OCI-LY3 (cell line): ENCODE data around the gene D2HGDH.
A peak's percentile ranks its signal among the peaks of the same experiment; 100 is the strongest.
"Not testable (repeated sequence)": the region's sequence is repeated elsewhere in the genome, so short reads cannot be mapped to it uniquely, and the experiment has no call there.

ENCODE experiments used
- H2AFZ ChIP-seq: fragments of 200-600, 300-600 bp; shearing (Covaris generic); 2 replicates; pipeline ENCODE4 v1.6.0; 2014; ENCODE audit warnings: antibody characterized with exemption, low read depth, low read length
- H3K27ac ChIP-seq: fragments of 200-600, 300-600 bp; sonication (generic); 2 replicates; pipeline ENCODE4 v1.5.1; 2014; ENCODE audit warnings: mild to moderate bottlenecking, low read length, moderate library complexity, mixed read lengths
- H3K27me3 ChIP-seq: fragments of 200-600, 300-600 bp; sonication (generic); 2 replicates; pipeline ENCODE4 v1.6.1; 2014; ENCODE audit warnings: low read depth, low read length, mixed read lengths
- H3K36me3 ChIP-seq: fragments of 200-600, 300-600 bp; sonication (generic); replicated peaks from 2 replicates; pipeline ENCODE3; 2014; ENCODE audit warnings: low read depth, low read length, mixed read lengths
- H3K4me1 ChIP-seq: fragments of 300-600, 200-600 bp; sonication (generic); 2 replicates; pipeline ENCODE4 v1.6.1; 2014; ENCODE audit warnings: low read length, mixed read lengths
- H3K4me2 ChIP-seq: fragments of 200-600, 300-600 bp; sonication (generic); 2 replicates; pipeline ENCODE4 v1.6.1; 2014; ENCODE audit warnings: low read length, mixed read lengths
- H3K4me3 ChIP-seq: fragments of 300-600, 200-600 bp; sonication (generic); 2 replicates; pipeline ENCODE4 v1.5.1; 2014; ENCODE audit warnings: antibody characterized with exemption, mild to moderate bottlenecking, low read length, moderate library complexity
- H3K79me2 ChIP-seq: fragments of 300-600, 200-600 bp; shearing (Covaris generic); 2 replicates; pipeline ENCODE4 v1.6.1; 2014; ENCODE audit warnings: mild to moderate bottlenecking, low read length, mixed read lengths
- H3K9ac ChIP-seq: fragments of 300-600, 200-600 bp; shearing (Covaris generic); 2 replicates; pipeline ENCODE4 v1.6.0; 2014; ENCODE audit warnings: mild to moderate bottlenecking, low read length, moderate library complexity
- H3K9me3 ChIP-seq: fragments of 200-600, 300-600 bp; shearing (Covaris generic); 2 replicates; pipeline ENCODE4 v1.6.1; 2014; ENCODE audit warnings: low read length, mixed read lengths; ENCODE audit not compliant: insufficient read depth
- H4K20me1 ChIP-seq: fragments of 200-600, 300-600 bp; sonication (generic); 2 replicates; pipeline ENCODE4 v1.6.1; 2016; ENCODE audit warnings: low read length, mixed read lengths; ENCODE audit not compliant: insufficient read depth
- EZH2phosphoT487 ChIP-seq: fragments of 200-600 bp; shearing (Covaris generic); IDR thresholded peaks from 2 replicates; pipeline ENCODE4 v1.6.1; 2018; ENCODE audit warnings: antibody characterized with exemption, mixed run types, low read depth
- TF ChIP-seq, protein P1 (sequence below): fragments of 200-600, 300-600 bp; sonication (generic); IDR thresholded peaks from 2 replicates; pipeline ENCODE4 v1.5.1; 2014; ENCODE audit warnings: antibody characterized with exemption, low read length, low read depth

D2HGDH gene

DNA sequence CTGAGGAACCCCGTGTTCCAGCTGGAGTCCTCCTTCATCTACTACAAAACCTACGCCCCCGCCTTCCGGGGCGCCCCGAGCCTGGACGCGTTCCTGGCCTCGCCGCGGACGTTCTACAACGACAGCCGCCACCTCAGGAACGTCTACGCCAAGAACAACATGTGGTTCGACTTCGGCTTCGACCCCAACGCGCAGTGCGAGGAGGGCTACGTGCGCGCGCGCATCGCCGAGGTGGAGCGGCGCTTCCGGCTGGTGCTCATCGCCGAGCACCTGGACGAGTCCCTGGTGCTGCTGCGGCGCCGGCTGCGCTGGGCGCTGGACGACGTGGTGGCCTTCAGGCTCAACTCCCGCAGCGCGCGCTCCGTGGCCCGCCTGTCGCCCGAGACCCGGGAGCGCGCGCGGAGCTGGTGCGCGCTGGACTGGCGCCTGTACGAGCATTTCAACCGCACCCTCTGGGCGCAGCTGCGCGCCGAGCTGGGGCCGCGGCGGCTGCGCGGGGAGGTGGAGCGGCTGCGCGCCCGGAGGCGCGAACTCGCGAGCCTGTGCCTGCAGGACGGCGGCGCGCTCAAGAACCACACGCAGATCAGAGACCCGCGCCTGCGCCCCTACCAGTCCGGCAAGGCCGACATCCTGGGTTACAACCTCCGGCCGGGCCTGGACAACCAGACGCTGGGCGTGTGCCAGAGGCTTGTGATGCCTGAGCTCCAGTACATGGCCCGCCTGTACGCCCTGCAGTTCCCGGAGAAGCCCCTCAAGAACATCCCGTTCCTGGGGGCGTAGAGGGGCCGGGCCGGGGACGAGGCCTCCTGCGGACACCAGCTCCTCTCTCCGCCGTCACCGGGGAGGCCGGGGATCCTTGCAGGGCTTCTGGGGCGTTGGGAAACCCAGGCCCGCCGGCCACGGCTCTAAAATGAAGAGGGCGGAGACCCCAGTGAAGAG is 69.2 kb downstream of the D2HGDH start:
- peak overlapping the region; percentile 67 for H3K4me3 ChIP-seq
- TF ChIP-seq, protein P1, sequence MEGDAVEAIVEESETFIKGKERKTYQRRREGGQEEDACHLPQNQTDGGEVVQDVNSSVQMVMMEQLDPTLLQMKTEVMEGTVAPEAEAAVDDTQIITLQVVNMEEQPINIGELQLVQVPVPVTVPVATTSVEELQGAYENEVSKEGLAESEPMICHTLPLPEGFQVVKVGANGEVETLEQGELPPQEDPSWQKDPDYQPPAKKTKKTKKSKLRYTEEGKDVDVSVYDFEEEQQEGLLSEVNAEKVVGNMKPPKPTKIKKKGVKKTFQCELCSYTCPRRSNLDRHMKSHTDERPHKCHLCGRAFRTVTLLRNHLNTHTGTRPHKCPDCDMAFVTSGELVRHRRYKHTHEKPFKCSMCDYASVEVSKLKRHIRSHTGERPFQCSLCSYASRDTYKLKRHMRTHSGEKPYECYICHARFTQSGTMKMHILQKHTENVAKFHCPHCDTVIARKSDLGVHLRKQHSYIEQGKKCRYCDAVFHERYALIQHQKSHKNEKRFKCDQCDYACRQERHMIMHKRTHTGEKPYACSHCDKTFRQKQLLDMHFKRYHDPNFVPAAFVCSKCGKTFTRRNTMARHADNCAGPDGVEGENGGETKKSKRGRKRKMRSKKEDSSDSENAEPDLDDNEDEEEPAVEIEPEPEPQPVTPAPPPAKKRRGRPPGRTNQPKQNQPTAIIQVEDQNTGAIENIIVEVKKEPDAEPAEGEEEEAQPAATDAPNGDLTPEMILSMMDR, result no peak
- no peak for TF ChIP-seq EZH2phosphoT487
- H3K27me3 ChIP-seq, result peaks cover 14% of the 10 kb centered on the region
- H2AFZ ChIP-seq, result no peak overlapping the region; the same call in 1 of the 2 replicates
- H3K36me3 ChIP-seq, result no peaks in the 10 kb centered on the region
- no peak overlapping the region for H3K27ac ChIP-seq
- H3K4me1 ChIP-seq, result peaks cover 11% of the 10 kb centered on the region
- H4K20me1 ChIP-seq, result no peaks in the 10 kb centered on the region
- H3K9ac ChIP-seq, result no peak overlapping the region
- no peaks in the 10 kb centered on the region for H3K9me3 ChIP-seq
- peak overlapping the region; percentile 80 for H3K4me2 ChIP-seq
- H3K79me2 ChIP-seq, result no peaks in the 10 kb centered on the region

DNA sequence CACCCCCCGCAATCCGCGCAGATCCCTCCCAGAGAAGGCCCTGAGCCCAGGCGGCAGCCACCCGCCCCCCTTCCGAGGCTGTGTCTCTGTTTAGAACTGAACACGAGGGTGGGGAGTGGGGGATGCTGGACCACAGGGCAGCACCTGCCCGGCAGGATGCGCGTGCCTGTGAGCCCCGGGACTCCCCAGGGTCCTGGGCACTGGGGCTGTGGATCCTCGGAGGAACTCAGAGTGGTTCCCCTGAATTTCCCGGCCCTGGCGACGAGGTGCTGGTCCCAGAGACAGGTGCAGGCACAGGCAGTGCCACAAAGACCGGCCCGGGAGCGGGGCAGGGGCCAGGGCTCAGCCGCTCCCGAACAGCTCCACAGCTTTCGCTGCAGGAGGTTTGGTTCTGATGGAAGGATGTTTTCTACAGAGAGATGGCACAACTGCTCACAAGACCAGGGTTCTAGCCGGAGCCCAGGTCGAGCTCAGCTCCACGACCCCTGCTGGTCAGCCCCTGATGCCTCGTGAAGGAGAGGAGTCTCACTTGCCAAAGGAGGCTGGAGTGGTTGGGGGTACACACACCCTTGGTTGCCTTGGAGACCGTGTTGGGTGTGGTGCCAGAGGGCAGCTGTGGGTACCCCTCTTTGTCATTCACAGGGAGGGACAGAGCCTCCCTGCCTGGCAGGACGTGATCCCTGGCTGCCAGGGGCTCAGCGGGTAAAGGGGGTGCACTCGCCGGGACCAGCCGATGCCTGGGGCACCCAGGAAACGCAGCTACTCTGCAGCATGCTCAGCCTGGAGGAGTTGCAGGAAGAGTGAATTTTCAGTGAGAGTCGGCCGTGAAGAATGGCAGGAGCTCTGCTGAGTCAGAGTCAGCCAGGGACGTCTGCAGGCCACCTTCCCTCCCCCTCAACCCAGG is 70.1 kb downstream of the D2HGDH start:
- Histone ChIP-seq H3K27ac (no peak overlapping the region), H3K4me3 (peak overlapping the region; percentile 67), H3K36me3 (no peaks in the 10 kb centered on the region), H3K4me1 (peaks cover 11% of the 10 kb centered on the region), H3K27me3 (peaks cover 14% of the 10 kb centered on the region), H3K79me2 (no peaks in the 10 kb centered on the region), H3K9ac (peak overlapping the region; percentile 22; the same call in 1 of the 2 replicates), H4K20me1 (no peaks in the 10 kb centered on the region), H3K9me3 (no peaks in the 10 kb centered on the region), H2AFZ (peak overlapping the region; percentile 27; the same call in 1 of the 2 replicates), H3K4me2 (peak overlapping the region; percentile 80)
- TF ChIP-seq EZH2phosphoT487, result no peak
- TF ChIP-seq, protein P1, result peak; percentile 21; the same call in 1 of the 2 replicates

DNA sequence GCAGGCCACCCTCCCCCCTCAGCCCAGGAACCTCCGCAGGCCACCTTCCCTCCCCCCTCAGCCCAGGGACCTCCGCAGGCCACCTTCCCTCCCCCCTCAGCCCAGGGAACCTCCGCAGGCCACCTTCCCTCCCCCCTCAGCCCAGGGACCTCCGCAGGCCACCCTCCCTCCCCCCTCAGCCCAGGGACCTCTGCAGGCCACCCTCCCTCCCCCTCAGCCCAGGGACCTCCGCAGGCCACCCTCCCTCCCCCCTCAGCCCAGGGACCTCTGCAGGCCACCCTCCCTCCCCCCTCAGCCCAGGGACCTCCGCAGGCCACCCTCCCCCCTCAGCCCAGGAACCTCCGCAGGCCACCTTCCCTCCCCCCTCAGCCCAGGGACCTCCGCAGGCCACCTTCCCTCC is 71.8 kb downstream of the D2HGDH start:
- H3K4me2 ChIP-seq, H3K9me3 ChIP-seq, H3K4me3 ChIP-seq, H3K9ac ChIP-seq, H3K79me2 ChIP-seq, H2AFZ ChIP-seq, H3K27ac ChIP-seq, H4K20me1 ChIP-seq, H3K36me3 ChIP-seq: not testable (repeated sequence)
- peaks cover 14% of the 10 kb centered on the region for H3K27me3 ChIP-seq
- peaks cover 16% of the 10 kb centered on the region for H3K4me1 ChIP-seq

DNA sequence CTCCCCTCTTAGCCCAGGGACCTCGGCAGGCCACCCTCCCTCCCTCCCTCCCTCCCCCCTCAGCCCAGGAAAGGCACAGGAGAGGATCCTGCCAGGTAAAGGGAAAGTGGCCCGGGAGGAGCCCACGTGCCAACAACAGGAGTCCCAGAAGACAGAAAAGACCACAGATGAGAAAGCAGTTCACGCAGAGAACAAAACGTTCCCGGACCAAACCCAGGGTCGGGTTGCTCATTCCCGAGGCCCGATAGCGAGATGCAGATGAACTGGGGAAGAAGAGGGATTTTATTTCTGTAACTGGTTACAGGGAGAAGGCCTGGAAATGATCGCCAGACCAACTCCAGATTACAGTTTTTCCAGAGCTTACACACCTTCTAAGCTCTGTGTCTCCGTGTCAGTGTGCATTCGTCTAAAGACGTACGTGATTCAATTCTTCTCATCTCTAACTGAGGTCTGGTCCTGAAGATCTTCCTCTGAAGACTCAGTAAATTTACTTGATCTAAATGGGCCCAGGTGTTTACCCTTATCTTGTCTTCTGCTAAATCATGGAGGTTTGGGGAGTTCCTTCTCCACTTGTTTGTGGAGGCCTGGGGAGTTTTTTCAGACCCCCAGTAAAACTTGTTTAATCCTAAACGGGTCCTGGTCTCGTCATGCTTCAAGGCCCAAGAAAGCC is 73.8 kb downstream of the D2HGDH start:
- Histone ChIP-seq H3K27me3 (peaks cover 14% of the 10 kb centered on the region), H2AFZ (no peak overlapping the region), H4K20me1 (no peaks in the 10 kb centered on the region), H3K9me3 (no peaks in the 10 kb centered on the region), H3K79me2 (no peaks in the 10 kb centered on the region), H3K36me3 (no peaks in the 10 kb centered on the region), H3K4me2 (no peak overlapping the region), H3K27ac (no peak overlapping the region), H3K9ac (no peak overlapping the region), H3K4me1 (peaks cover 16% of the 10 kb centered on the region), H3K4me3 (no peak overlapping the region)
- TF ChIP-seq, protein P1, result no peak
- TF ChIP-seq EZH2phosphoT487, result no peak
